NB4 (cell line): ENCODE results near the gene INTS14.

Experiments used
- DNase-seq: peaks from one replicate; pipeline ENCODE4 v3.0.0; 2010; ENCODE audit warnings: low read depth
- H3K4me3 ChIP-seq: one replicate; pipeline ENCODE4 v1.5.1; 2011; ENCODE audit warnings: mild to moderate bottlenecking, low read depth, low read length, moderate library complexity
- CTCF ChIP-seq: IDR thresholded peaks from one replicate; pipeline ENCODE4 v1.5.1; 2012; ENCODE audit warnings: low read depth, low read length
- MAX ChIP-seq: IDR thresholded peaks from 2 replicates; pipeline ENCODE4 v1.6.1; 2011; ENCODE audit warnings: low read depth, low read length
- MYC ChIP-seq: IDR thresholded peaks from 2 replicates; pipeline ENCODE4 v1.6.1; 2011; ENCODE audit warnings: low read depth, low read length
- POLR2A ChIP-seq: IDR thresholded peaks from 2 replicates; pipeline ENCODE4 v1.6.1; 2011; ENCODE audit warnings: mild to moderate bottlenecking; ENCODE audit not compliant: insufficient read length; ENCODE audit errors: extremely low read depth

The INTS14 gene

GRCh38 chr15:65532738-65533051, 78.2 kb downstream of the INTS14 start:
- TF ChIP-seq POLR2A: no peak
- no peak for TF ChIP-seq MAX
- no peak for TF ChIP-seq MYC
- no peak for TF ChIP-seq CTCF
- DNase-seq: no peak
- peak overlapping the region; percentile 33 for H3K4me3 ChIP-seq

- H3K4me3 ChIP-seq: peak within 1 kb of the TSS; percentile 91
- TF ChIP-seq MAX: peak; percentile 45
- peak; percentile 79 for TF ChIP-seq MYC
- no peak for TF ChIP-seq CTCF
- TF ChIP-seq POLR2A: peak; percentile 93
- DNase-seq: peak; percentile 92
Measured at GRCh38 chr15:65530318-65531111, 80.4 kb downstream of the INTS14 start, which contains the start of gene HACD3. TSS of gene HACD3 (plus strand) at chr15:65530463. CDS start at chr15:65530632, 169 bp downstream.

GRCh38 chr15:65529762-65530317, 81.1 kb downstream of the INTS14 start:
- DNase-seq: no peak
- H3K4me3 ChIP-seq: peak overlapping the region; percentile 59
- no peak for TF ChIP-seq MYC
- TF ChIP-seq POLR2A: no peak
- TF ChIP-seq CTCF: no peak
- no peak for TF ChIP-seq MAX
